ENCODE data around the gene DLL4.
"Not testable (repeated sequence)": the region's sequence is repeated elsewhere in the genome, so short reads cannot be mapped to it uniquely, and the experiment has no call there.

Gene DLL4

GRCh38 chr15:40941528-40942336 lies 12.6 kb downstream of the DLL4 start:
- peak; percentile 71 for DNase-seq (ENCODE audit: low read depth, low spot score)

DNA sequence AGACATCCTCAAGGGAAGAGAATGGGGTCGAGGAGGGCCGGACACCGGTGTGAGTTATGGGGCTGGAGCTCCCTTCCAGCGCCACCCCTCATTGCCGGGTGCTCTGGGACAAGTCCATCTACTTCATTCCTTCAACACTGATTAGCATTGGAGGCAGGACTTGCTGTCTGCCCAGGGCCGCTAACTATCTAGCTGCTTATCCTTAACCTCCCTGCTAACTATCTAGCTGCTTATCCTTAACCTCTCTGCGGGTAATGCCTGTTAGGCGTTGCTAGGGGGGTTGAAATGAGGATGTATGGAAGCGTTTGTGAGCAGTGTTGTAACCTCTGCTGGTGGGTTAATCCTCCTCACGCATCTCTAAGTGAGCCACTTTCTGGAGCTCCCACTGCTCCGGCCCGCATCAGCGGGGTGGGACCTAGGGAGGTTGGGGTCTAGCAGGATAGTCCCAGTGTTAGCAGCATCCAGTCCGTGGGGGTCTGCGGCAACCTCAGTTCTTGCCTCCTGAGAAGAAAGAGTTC lies 13.3 kb downstream of the DLL4 start:
- DNase-seq (ENCODE audit: low read depth, low spot score): no peak

- DNase-seq (ENCODE audit: low read depth, low spot score): no peak
Measured at GRCh38 chr15:40942878-40943277, 13.7 kb downstream of the DLL4 start.

DNA sequence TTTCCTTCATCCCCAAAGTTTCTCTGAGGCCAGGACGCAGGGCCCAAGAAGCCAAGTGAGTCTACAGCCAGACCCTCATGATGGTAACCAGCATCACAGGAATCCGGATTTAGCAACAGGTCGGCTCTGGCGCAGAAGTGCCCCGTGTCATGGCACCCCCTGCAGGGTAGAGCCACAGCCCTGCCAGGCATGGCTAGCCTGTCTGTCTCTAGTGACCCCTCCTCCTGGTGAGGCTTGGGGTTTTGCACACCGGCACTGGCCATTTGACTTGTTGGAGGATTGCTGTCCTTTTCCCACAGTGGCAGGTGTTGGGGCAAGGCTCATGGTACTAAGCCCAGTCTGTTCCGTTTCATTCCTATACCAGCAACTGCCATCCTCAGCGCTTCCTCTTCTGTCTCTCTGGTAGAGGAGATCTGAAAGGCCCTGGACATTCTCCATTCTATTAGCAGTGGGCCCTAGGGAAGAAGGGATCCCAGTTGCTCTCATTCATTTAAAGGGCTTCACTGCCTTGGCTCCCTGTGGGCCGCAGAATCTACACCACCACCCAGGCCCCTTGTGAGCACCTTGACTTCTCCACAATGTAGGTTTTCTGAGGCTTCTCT lies 14.7 kb downstream of the DLL4 start:
- DNase-seq (ENCODE audit: low read depth, low spot score): no peak

- DNase-seq (ENCODE audit: low read depth, low spot score): no peak
Measured at GRCh38 chr15:40944510-40945296, 15.6 kb downstream of the DLL4 start.

- DNase-seq (ENCODE audit: low read depth, low spot score): no peak
Measured at GRCh38 chr15:40948706-40949473, 19.8 kb downstream of the DLL4 start.

GRCh38 chr15:40949756-40950207 lies 20.6 kb downstream of the DLL4 start:
- no peak for DNase-seq (ENCODE audit: low read depth, low spot score)

DNA sequence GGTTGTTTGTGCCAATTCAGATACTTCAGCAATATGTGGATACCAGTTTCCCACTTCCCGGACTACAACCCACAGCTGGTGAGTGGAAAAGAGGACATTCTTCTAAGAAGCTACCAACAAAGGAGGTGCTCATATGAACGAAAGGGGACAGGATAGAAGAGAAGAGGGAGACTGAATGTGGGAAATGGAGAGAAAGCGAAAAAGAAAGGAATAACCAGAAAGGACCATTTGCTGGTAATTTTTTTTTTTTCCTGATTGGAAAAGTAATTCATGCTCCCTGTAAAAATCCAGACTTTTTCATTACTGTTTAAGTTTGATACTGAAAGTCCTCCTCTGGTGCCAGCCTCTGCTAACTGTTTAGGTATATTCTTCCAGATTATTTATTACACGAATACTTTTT lies 22.6 kb downstream of the DLL4 start:
- DNase-seq (ENCODE audit: low read depth, low spot score): no peak

DNA sequence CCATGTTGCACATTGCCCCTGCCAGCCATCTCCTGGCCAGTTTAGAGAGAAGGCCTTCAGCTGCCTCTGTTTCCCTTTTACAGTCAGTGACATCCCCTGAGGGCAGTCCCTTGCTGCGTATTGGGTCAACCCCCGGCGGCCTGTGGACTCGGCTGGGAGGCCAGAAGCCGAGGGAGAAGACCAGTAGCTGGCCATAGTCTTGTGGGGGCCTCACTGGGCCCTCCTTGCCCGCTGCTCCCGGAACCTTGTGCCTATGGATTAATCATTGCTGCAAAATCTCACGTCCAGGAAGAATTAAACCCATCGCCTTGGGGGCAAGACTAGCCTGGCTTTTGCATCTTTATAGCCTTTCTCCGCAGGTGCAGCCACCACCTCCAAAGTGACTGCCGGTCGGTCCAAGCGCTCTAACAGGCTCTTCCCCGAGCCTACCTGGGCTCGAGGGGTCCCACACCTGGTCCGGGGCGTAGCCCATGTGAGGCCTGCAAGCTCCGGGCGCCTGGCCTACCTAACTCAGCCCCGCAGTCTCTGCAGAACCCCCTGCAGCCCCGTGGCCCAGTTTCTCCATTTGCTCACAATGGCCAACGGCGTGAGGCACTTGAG lies 23.3 kb downstream of the DLL4 start:
- no peak for DNase-seq (ENCODE audit: low read depth, low spot score)

DNA sequence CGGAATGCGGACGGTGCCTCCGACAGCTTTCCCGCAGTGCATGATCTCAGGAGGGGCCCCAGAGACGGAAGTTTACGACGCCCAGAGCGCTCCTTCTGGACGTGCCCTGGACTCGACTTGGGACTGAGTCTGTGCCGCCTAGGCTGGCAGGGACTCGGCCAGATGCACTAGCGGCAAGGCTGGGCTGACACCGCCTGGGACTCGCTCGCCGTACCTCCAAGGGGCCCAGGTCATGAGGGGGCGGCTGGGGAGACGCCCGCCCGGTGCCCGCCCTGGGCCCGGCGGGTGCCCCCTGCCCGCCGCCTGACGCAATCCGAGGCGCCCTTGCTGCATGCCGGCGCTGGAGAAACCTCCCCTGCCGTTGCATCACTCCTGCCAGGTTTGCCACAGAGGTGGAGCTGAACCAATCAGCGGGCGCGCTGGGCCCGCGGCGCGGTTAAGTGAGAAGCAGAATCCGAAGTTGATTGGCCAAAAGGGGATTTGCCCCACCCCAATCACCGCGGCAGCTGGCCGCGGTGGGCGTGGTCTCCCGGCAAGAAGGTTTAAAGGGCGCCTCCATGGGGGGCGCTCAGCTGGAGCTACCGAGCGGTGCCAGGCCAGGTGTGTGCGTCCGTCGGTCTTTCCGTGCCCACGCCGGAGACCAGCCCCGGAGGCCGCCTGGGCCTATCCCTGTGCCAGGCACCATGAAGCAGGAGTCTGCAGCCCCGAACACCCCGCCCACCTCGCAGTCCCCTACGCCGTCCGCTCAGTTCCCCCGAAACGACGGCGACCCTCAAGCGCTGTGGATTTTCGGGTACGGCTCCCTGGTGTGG lies 24.0 kb downstream of the DLL4 start, which contains the start of gene CHAC1:
TSS of gene CHAC1 (plus strand) at position 571 of the 812 bp plus-strand sequence. CDS start at position 684, 113 bp downstream.
- peak; percentile 98 for DNase-seq (ENCODE audit: low read depth, low spot score)

DNA sequence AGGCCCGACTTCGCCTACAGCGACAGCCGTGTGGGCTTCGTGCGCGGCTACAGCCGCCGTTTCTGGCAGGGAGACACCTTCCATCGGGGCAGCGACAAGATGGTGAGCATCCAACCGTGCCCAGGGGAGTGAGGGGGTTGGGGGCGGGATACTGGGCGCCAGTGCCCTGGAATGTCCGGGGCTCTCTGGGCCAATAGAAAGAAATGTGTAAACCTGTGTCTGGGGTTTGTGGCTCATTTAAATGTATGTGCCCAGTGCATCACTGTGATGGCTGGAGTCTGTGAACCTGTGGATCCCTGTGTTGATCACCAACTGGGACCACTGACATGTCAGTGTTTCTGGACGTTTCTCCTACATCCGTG lies 24.6 kb downstream of the DLL4 start:
- no peak for DNase-seq (ENCODE audit: low read depth, low spot score)

DNA sequence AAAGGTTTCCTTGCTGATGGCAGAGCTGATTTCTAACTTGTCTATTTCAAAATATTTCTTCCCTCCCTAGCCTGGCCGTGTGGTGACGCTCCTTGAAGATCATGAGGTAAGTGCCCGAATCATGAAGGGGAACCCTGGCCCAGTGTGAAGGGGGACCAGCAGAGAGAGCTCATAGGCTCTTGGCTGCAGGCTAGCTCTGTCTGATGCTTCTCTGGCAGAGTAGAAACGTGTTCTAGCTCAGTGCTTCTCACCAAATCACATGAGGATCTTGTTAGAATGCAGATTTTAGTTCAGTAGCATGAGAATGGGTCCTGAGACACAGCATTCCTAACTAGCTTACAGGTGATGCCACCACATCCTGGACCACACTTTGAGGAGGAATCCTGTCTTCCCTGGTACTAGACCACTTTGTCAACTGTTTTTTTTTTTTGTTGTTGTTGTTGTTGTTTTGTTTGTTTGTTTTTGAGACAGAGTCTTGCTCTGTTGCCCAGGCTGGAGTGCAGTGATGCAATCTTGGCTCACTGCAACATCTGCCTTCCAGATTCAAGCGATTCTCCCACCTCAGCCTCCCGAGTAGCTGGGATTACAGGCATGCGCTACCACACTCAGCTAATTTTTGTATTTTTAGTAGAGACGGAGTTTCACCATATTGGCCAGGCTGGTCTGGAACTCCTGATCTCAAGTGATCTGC lies 25.2 kb downstream of the DLL4 start:
- not testable (repeated sequence) for DNase-seq (ENCODE audit: low read depth, low spot score)

GRCh38 chr15:40955141-40955903 lies 26.2 kb downstream of the DLL4 start:
- DNase-seq (ENCODE audit: low read depth, low spot score): no peak

DNA sequence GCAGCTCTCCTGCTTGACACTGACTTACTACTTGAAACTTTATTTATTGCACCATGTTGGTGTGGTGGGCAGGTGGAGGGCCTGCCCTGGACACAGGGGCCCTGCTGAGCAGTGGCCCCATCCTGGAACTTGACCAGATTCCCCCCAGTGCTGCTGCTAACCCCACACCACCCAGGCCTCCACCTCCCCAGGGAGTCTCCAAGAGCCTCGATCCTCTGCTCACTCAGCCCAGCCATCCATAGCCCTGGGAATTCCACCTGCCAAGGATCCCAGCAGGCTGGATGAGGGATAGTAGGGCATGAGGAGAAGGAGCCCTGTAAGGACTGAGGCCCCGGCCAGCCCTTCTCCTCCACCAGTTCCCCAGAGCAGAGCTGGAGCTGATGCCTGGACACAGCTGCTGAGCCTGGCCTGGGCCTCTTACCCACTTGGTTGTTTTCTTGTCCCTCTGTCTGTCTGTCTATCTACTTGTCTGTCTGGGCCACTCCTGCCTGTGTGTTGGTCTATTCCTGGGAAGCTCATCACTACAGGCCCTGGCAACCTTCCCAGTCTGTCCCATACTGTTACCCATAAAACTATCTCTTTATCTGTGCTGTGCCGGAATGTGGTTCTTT lies 26.9 kb downstream of the DLL4 start:
- DNase-seq (ENCODE audit: low read depth, low spot score): no peak

GRCh38 chr15:40956541-40956982 lies 27.4 kb downstream of the DLL4 start:
- DNase-seq (ENCODE audit: low read depth, low spot score): no peak

DNA sequence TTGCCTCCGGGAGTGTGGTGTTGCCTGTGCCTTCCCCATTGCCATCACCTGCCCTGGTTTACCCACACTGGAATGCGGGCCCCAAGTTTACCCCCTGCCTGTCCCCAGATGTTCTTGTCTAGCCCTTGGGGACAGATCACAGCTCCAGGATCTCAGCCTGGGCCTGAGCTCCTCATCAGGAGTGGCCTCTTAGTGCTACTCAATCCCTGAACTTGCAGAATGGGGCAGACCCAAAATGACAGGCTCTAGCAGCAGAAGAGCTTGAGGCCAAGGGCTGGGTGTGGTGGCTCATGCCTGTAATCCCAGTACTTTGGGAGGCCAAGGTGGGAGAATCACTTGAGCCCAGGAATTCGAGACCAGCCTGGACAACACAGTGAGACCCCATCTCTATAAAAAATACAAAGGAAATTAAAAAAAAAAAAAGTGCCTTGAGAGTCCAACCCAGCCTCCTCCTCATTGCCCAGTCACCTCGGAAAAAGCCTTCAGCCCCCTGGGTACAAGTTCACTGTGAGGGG lies 28.0 kb downstream of the DLL4 start:
- DNase-seq (ENCODE audit: low read depth, low spot score): no peak

DNA sequence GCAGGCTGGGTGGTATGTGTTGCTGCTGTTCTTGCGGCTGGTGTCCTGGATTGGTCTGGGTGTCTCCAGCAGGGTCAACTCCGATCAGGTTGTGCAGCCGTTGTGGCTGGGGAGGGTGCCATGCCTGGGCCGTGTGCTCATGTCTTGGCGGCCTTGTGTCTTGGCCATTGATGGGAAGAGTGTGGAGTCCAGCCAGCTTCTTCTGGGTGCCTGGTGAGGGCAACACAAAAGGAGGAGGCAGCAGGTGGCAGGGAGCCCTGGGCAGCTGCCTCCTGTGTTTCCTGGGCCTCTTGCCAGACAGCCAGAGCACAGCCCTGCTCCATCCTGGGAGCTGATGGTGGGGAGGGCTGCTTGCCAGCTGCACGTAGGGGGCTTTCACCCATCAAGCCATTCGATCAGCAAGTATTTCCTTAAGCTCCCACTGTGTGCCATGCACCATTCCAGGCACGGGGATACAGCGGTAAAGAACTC lies 28.5 kb downstream of the DLL4 start:
- DNase-seq (ENCODE audit: low read depth, low spot score): no peak

GRCh38 chr15:40958146-40958545 lies 29.0 kb downstream of the DLL4 start:
- no peak for DNase-seq (ENCODE audit: low read depth, low spot score)
